SK-N-SH treated with all-trans-retinoic acid at 6 μM for 48 hours (cell line): ENCODE data around the gene MTHFD1.
A peak's percentile ranks its signal among the peaks of the same experiment; 100 is the strongest.

ENCODE experiments used
- ATAC-seq: fragments of 200-7000 bp; cut with Tn5 transposase; 3 replicates; pipeline ENCODE4 v1.9.1; 2020; ENCODE audit warnings: mild to moderate bottlenecking, moderate library complexity
- ARNTL ChIP-seq: fragments of 450-650 bp; formaldehyde crosslinking; IDR thresholded peaks from 2 replicates; pipeline ENCODE4 v1.5.0; 2020; ENCODE audit warnings: low read depth, mild to moderate bottlenecking, moderate library complexity, borderline replicate concordance
- BACH2 ChIP-seq: fragments of 250-450 bp; sonication (Bioruptor Pico); IDR thresholded peaks from 2 replicates; pipeline ENCODE4 v1.9.0; 2021; ENCODE audit warnings: mild to moderate bottlenecking, borderline replicate concordance
- CREB5 ChIP-seq: fragments of 250-450 bp; sonication (Bioruptor Pico); IDR thresholded peaks from 2 replicates; pipeline ENCODE4 v1.5.1; 2020; ENCODE audit warnings: low read depth, mild to moderate bottlenecking, moderate library complexity
- CSDC2 ChIP-seq: fragments of 250-450 bp; sonication (Bioruptor Pico); IDR thresholded peaks from 2 replicates; pipeline ENCODE4 v1.5.0; 2020; ENCODE audit warnings: mild to moderate bottlenecking, moderate library complexity
- CSRNP3 ChIP-seq: fragments of 250-450 bp; sonication (Bioruptor Pico); IDR thresholded peaks from 2 replicates; pipeline ENCODE4 v1.5.1; 2021; ENCODE audit warnings: mild to moderate bottlenecking, moderate library complexity
- ESRRG ChIP-seq: fragments of 250-450 bp; sonication (Bioruptor Pico); IDR thresholded peaks from 2 replicates; pipeline ENCODE4 v1.6.1; 2021; ENCODE audit warnings: mild to moderate bottlenecking
- GLIS3 ChIP-seq: fragments of 250-450 bp; sonication (Bioruptor Pico); IDR thresholded peaks from 2 replicates; pipeline ENCODE4 v1.5.0; 2020; ENCODE audit warnings: mild to moderate bottlenecking, moderate library complexity
- ISL1 ChIP-seq: fragments of 250-450 bp; sonication (Bioruptor Pico); IDR thresholded peaks from 2 replicates; pipeline ENCODE4 v2.1.2; 2022; ENCODE audit warnings: mild to moderate bottlenecking, moderate library complexity
- OSR1 ChIP-seq: fragments of 250-450 bp; sonication (Bioruptor Pico); IDR thresholded peaks from 2 replicates; pipeline ENCODE4 v1.8.0; 2022; ENCODE audit warnings: moderate library complexity, mild to moderate bottlenecking, inconsistent platforms
- PPARA ChIP-seq: fragments of 250-450 bp; sonication (Bioruptor Pico); IDR thresholded peaks from 2 replicates; pipeline ENCODE4 v1.5.0; 2020; ENCODE audit warnings: mild to moderate bottlenecking, borderline replicate concordance
- RARB ChIP-seq: fragments of 250-450 bp; sonication (Bioruptor Pico); IDR thresholded peaks from 2 replicates; pipeline ENCODE4 v1.8.0; 2021; ENCODE audit warnings: mild to moderate bottlenecking, moderate library complexity
- SNAI2 ChIP-seq: fragments of 250-450 bp; sonication (Bioruptor Pico); IDR thresholded peaks from 2 replicates; pipeline ENCODE4 v1.5.0; 2020; ENCODE audit warnings: mild to moderate bottlenecking, moderate library complexity
- TCF4 ChIP-seq: fragments of 250-450 bp; sonication (Bioruptor Pico); IDR thresholded peaks from 2 replicates; pipeline ENCODE4 v1.8.0; 2021; ENCODE audit warnings: mild to moderate bottlenecking, moderate library complexity, borderline replicate concordance
- TOX ChIP-seq: fragments of 250-450 bp; sonication (Bioruptor Pico); IDR thresholded peaks from 2 replicates; pipeline ENCODE4 v1.8.0; 2021; ENCODE audit warnings: mild to moderate bottlenecking, moderate library complexity, borderline replicate concordance
- TSHZ2 ChIP-seq: fragments of 250-450 bp; sonication (Bioruptor Pico); IDR thresholded peaks from 2 replicates; pipeline ENCODE4 v1.5.0; 2020; ENCODE audit warnings: mild to moderate bottlenecking, moderate library complexity
- ZC3H10 ChIP-seq: fragments of 250-450 bp; sonication (Bioruptor Pico); IDR thresholded peaks from 2 replicates; pipeline ENCODE4 v1.5.1; 2021; ENCODE audit warnings: mild to moderate bottlenecking, moderate library complexity
- ZFP3 ChIP-seq: fragments of 250-450 bp; sonication (Bioruptor Pico); IDR thresholded peaks from 2 replicates; pipeline ENCODE4 v1.5.0; 2020; ENCODE audit warnings: mild to moderate bottlenecking, moderate library complexity
- ZFP30 ChIP-seq: fragments of 450-650 bp; formaldehyde crosslinking; IDR thresholded peaks from 2 replicates; pipeline ENCODE4 v1.5.0; 2022; ENCODE audit warnings: mild to moderate bottlenecking, moderate library complexity
- ZNF565 ChIP-seq: fragments of 450-650 bp; formaldehyde crosslinking; conservative IDR thresholded peaks from 2 replicates; pipeline ENCODE4 v1.5.0; 2020; ENCODE audit warnings: low read depth, mild to moderate bottlenecking, moderate library complexity
- ZNF70 ChIP-seq: fragments of 450-650 bp; formaldehyde crosslinking; IDR thresholded peaks from 2 replicates; pipeline ENCODE4 v1.5.0; 2020; ENCODE audit warnings: mild to moderate bottlenecking, moderate library complexity
- ZNF8 ChIP-seq: fragments of 450-650 bp; formaldehyde crosslinking; IDR thresholded peaks from 2 replicates; pipeline ENCODE4 v1.5.0; 2020; ENCODE audit warnings: mild to moderate bottlenecking, moderate library complexity
- TF ChIP-seq, protein P1 (sequence below): fragments of 250-450 bp; sonication (Bioruptor Pico); IDR thresholded peaks from 2 replicates; pipeline ENCODE4 v1.8.0; 2021; ENCODE audit warnings: low read depth, mild to moderate bottlenecking, moderate library complexity, borderline replicate concordance

Gene MTHFD1

GRCh38 chr14:64438181-64438841, 50.2 kb downstream of the MTHFD1 start:
- no peak for TF ChIP-seq TCF4 (CRISPR knock-in tag)
- TF ChIP-seq ARNTL (CRISPR knock-in tag) = no peak
- no peak for TF ChIP-seq BACH2 (CRISPR knock-in tag)
- no peak for TF ChIP-seq CSDC2 (CRISPR knock-in tag)
- no peak for TF ChIP-seq ZNF8 (CRISPR knock-in tag)
- TF ChIP-seq GLIS3 (CRISPR knock-in tag) = no peak
- TF ChIP-seq ISL1 (CRISPR knock-in tag) = no peak
- no peak for TF ChIP-seq RARB (CRISPR knock-in tag)
- no peak for TF ChIP-seq ZFP3 (CRISPR knock-in tag)
- TF ChIP-seq TOX (CRISPR knock-in tag) = no peak
- TF ChIP-seq PPARA = no peak
- TF ChIP-seq, all 23 proteins: peak for 0
- ATAC-seq = peak; percentile 92

GRCh38 chr14:64439141-64439540, 51.0 kb downstream of the MTHFD1 start:
- ATAC-seq = no peak

GRCh38 chr14:64440494-64440893, 52.3 kb downstream of the MTHFD1 start:
- no peak for ATAC-seq
- no peak for TF ChIP-seq GLIS3 (CRISPR knock-in tag)

More at GRCh38 chr14:64439141-64439540, 51.0 kb downstream of the MTHFD1 start:
- no peak for TF ChIP-seq TCF4 (CRISPR knock-in tag)
- no peak for TF ChIP-seq RARB (CRISPR knock-in tag)
- no peak for TF ChIP-seq ESRRG (CRISPR knock-in tag)
- no peak for TF ChIP-seq ZFP3 (CRISPR knock-in tag)
- no peak for TF ChIP-seq GLIS3 (CRISPR knock-in tag)
- no peak for TF ChIP-seq PPARA
- TF ChIP-seq BACH2 (CRISPR knock-in tag) = no peak
- TF ChIP-seq SNAI2 (CRISPR knock-in tag) = no peak
- TF ChIP-seq CREB5 (CRISPR knock-in tag) = no peak
- TF ChIP-seq ARNTL (CRISPR knock-in tag) = no peak
- no peak for TF ChIP-seq TSHZ2
- TF ChIP-seq CSDC2 (CRISPR knock-in tag) = no peak
- no peak for TF ChIP-seq ZFP30 (CRISPR knock-in tag)
- TF ChIP-seq, protein P1, sequence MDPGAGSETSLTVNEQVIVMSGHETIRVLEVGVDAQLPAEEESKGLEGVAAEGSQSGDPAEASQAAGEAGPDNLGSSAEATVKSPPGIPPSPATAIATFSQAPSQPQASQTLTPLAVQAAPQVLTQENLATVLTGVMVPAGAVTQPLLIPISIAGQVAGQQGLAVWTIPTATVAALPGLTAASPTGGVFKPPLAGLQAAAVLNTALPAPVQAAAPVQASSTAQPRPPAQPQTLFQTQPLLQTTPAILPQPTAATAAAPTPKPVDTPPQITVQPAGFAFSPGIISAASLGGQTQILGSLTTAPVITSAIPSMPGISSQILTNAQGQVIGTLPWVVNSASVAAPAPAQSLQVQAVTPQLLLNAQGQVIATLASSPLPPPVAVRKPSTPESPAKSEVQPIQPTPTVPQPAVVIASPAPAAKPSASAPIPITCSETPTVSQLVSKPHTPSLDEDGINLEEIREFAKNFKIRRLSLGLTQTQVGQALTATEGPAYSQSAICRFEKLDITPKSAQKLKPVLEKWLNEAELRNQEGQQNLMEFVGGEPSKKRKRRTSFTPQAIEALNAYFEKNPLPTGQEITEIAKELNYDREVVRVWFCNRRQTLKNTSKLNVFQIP = no peak

DNA sequence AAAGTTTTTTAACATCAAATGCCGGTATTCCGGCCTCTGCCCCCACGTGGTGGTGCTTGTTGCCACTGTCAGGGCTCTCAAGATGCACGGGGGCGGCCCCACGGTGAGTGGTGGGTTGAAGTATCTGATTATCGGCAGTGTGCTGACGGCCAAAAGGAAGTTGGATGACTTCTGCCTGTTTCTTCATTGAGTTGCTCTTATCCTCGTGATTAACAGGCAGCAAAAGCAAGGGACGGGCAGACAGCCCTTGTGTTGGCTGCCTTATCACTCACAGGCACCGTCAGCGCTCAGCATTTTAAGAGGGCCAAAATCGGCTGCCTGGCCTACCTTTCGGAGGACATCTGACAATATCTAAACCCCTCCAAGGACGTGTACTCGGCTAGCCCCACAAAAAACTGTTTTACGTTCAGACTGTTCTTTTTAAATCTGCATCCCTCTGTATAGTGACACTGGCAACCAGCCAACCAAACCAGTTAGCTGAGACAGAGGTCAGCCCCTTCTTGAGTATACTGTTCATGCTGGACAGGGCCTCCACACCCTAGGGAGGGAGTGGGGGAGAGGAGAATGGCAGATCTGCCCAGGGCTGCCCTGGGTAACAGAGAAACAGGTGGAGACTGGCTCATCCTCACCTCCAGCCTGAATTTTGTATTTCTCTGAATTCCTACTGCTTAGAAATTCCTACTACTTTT, 54.3 kb downstream of the MTHFD1 start:
- ATAC-seq = no peak
- no peak for TF ChIP-seq TCF4 (CRISPR knock-in tag)
- no peak for TF ChIP-seq TSHZ2
- no peak for TF ChIP-seq OSR1 (CRISPR knock-in tag)
- no peak for TF ChIP-seq PPARA
- no peak for TF ChIP-seq ZNF8 (CRISPR knock-in tag)
- no peak for TF ChIP-seq CSDC2 (CRISPR knock-in tag)
- no peak for TF ChIP-seq CSRNP3 (CRISPR knock-in tag)
- TF ChIP-seq ZFP30 (CRISPR knock-in tag) = no peak
- TF ChIP-seq ZNF565 (CRISPR knock-in tag) = no peak
- TF ChIP-seq CREB5 (CRISPR knock-in tag) = no peak
- no peak for TF ChIP-seq ESRRG (CRISPR knock-in tag)
- TF ChIP-seq ZFP3 (CRISPR knock-in tag) = no peak
- TF ChIP-seq RARB (CRISPR knock-in tag) = no peak
- no peak for TF ChIP-seq SNAI2 (CRISPR knock-in tag)
- no peak for TF ChIP-seq BACH2 (CRISPR knock-in tag)
- TF ChIP-seq TOX (CRISPR knock-in tag) = no peak
- no peak for TF ChIP-seq ZNF70 (CRISPR knock-in tag)
- no peak for TF ChIP-seq ZC3H10 (CRISPR knock-in tag)
